GM12872 (cell line): ENCODE data around the gene ZBTB1.

Source experiments
- CTCF ChIP-seq: IDR thresholded peaks from 3 replicates; pipeline ENCODE4 v1.5.1; 2011; ENCODE audit warnings: low read depth, mild to moderate bottlenecking, low read length, moderate library complexity; ENCODE audit not compliant: insufficient read depth

The ZBTB1 gene

GRCh38 chr14:64518229-64518628, 13.7 kb downstream of the ZBTB1 start:
- no peak for TF ChIP-seq CTCF

- no peak for TF ChIP-seq CTCF
Measured at GRCh38 chr14:64520699-64521098, 16.1 kb downstream of the ZBTB1 start.

- no peak for TF ChIP-seq CTCF
Measured at GRCh38 chr14:64522591-64523355, 18.2 kb downstream of the ZBTB1 start.

- TF ChIP-seq CTCF = no peak
Measured at GRCh38 chr14:64525354-64525753, 20.8 kb downstream of the ZBTB1 start.

- no peak for TF ChIP-seq CTCF
Measured at GRCh38 chr14:64531567-64531966, 27.0 kb downstream of the ZBTB1 start.

GRCh38 chr14:64536488-64537245, 32.1 kb downstream of the ZBTB1 start:
- TF ChIP-seq CTCF = no peak
